ENCODE results near the gene SND1.
A peak's percentile ranks its signal among the peaks of the same experiment; 100 is the strongest.

The SND1 gene

GRCh38 chr7:127897704-127898454 is 245.9 kb downstream of the SND1 start:
- no peaks in the 10 kb centered on the region for H3K9me3 ChIP-seq (ENCODE audit: severe bottlenecking)
- H3K27me3 ChIP-seq (ENCODE audit: insufficient read depth, poor library complexity, severe bottlenecking), result no peaks in the 10 kb centered on the region
- H3K4me1 ChIP-seq (ENCODE audit: insufficient read depth, poor library complexity, severe bottlenecking), result peaks cover 23% of the 10 kb centered on the region
- H3K4me3 ChIP-seq (ENCODE audit: severe bottlenecking), result no peak overlapping the region
- no peak for TF ChIP-seq CTCF (IDR thresholded peaks at IDR 0.05; ENCODE audit: poor library complexity, severe bottlenecking)
- no peak overlapping the region for H3K27ac ChIP-seq (ENCODE audit: poor library complexity, severe bottlenecking)
- no peaks in the 10 kb centered on the region for H3K36me3 ChIP-seq (ENCODE audit: low read depth)
- peak; percentile 45; the same call in 2 of the 3 replicates for ATAC-seq (ENCODE audit: low read depth)
- DNase-seq (ENCODE audit: low spot score), result no peak

- Histone ChIP-seq H3K4me1 (ENCODE audit: insufficient read depth, poor library complexity, severe bottlenecking) (peaks cover 14% of the 10 kb centered on the region), H3K36me3 (ENCODE audit: low read depth) (peaks cover 3% of the 10 kb centered on the region), H3K9me3 (ENCODE audit: severe bottlenecking) (no peaks in the 10 kb centered on the region), H3K4me3 (ENCODE audit: severe bottlenecking) (no peak overlapping the region), H3K27me3 (ENCODE audit: insufficient read depth, poor library complexity, severe bottlenecking) (no peaks in the 10 kb centered on the region), H3K27ac (ENCODE audit: poor library complexity, severe bottlenecking) (no peak overlapping the region)
- no peak for TF ChIP-seq CTCF (IDR thresholded peaks at IDR 0.05; ENCODE audit: poor library complexity, severe bottlenecking)
- DNase-seq (ENCODE audit: low spot score) (no peak), ATAC-seq (ENCODE audit: low read depth) (no peak)
These were observed 247.4 kb downstream of the SND1 start for GRCh38 chr7:127899411-127899810.

GRCh38 chr7:127900141-127900540 is 248.1 kb downstream of the SND1 start:
- Histone ChIP-seq H3K27ac (ENCODE audit: poor library complexity, severe bottlenecking) (no peak overlapping the region), H3K4me1 (ENCODE audit: insufficient read depth, poor library complexity, severe bottlenecking) (peaks cover 14% of the 10 kb centered on the region), H3K4me3 (ENCODE audit: severe bottlenecking) (no peak overlapping the region), H3K27me3 (ENCODE audit: insufficient read depth, poor library complexity, severe bottlenecking) (no peaks in the 10 kb centered on the region), H3K36me3 (ENCODE audit: low read depth) (peaks cover 10% of the 10 kb centered on the region), H3K9me3 (ENCODE audit: severe bottlenecking) (no peaks in the 10 kb centered on the region)
- no peak for DNase-seq (ENCODE audit: low spot score)
- no peak for ATAC-seq (ENCODE audit: low read depth)
- no peak for TF ChIP-seq CTCF (IDR thresholded peaks at IDR 0.05; ENCODE audit: poor library complexity, severe bottlenecking)

GRCh38 chr7:127900732-127901685 is 249.0 kb downstream of the SND1 start:
- Histone ChIP-seq H3K27me3 (ENCODE audit: insufficient read depth, poor library complexity, severe bottlenecking) (no peaks in the 10 kb centered on the region), H3K36me3 (ENCODE audit: low read depth) (peaks cover 12% of the 10 kb centered on the region), H3K4me3 (ENCODE audit: severe bottlenecking) (no peak overlapping the region), H3K9me3 (ENCODE audit: severe bottlenecking) (no peaks in the 10 kb centered on the region), H3K27ac (ENCODE audit: poor library complexity, severe bottlenecking) (no peak overlapping the region), H3K4me1 (ENCODE audit: insufficient read depth, poor library complexity, severe bottlenecking) (peaks cover 14% of the 10 kb centered on the region)
- no peak for DNase-seq (ENCODE audit: low spot score)
- ATAC-seq (ENCODE audit: low read depth), result no peak
- TF ChIP-seq CTCF (IDR thresholded peaks at IDR 0.05; ENCODE audit: poor library complexity, severe bottlenecking), result no peak
